Testis (tissue), 3 donors: ENCODE measurements around the gene CA12. TPM values are rescaled to one million over a fixed set of nuclear protein-coding genes. Genes with fewer than 3 reads are reported as not detected.

Source experiments
- DNase-seq: peaks from one replicate; pipeline ENCODE4 v3.0.0-alpha.2; 2019
- H3K27ac ChIP-seq, 2 donors: fragments of 200-600 bp; sonication (generic); one replicate each; pipeline ENCODE4 v1.5.1; 2019
- H3K27me3 ChIP-seq: fragments of 200-600 bp; sonication (generic); one replicate; pipeline ENCODE4 v1.5.1; 2019
- H3K36me3 ChIP-seq: fragments of 200-600 bp; sonication (generic); one replicate; pipeline ENCODE4 v1.5.1; 2017; ENCODE audit warnings: low read depth; ENCODE audit errors: missing control alignments
- H3K4me1 ChIP-seq: fragments of 200-600 bp; sonication (generic); one replicate; pipeline ENCODE4 v1.5.1; 2019
- H3K4me3 ChIP-seq, 2 donors: fragments of 200-600 bp; sonication (generic); one replicate each; pipeline ENCODE4 v1.5.1; 2017 to 2019
- H3K9me3 ChIP-seq: fragments of 200-600 bp; sonication (generic); one replicate; pipeline ENCODE4 v1.5.1; 2017
- CTCF ChIP-seq, 3 experiments: fragments of 450-650 bp in 2 of 3; fragments of 200-600 bp in 1 of 3; sonication (generic) in 1 of 3; IDR thresholded peaks; one replicate each; pipeline ENCODE4 v1.5.1; 2016 to 2019; ENCODE audit warnings: antibody characterized with exemption in 3 of 3, mild to moderate bottlenecking in 2 of 3, moderate library complexity in 1 of 3
- POLR2A ChIP-seq: fragments of 450-650 bp; IDR thresholded peaks from one replicate; pipeline ENCODE4 v1.6.1; 2017; ENCODE audit warnings: antibody characterized with exemption, mild to moderate bottlenecking, moderate library complexity
- WGBS, 2 donors: methylation state at CpG; one replicate each; pipeline ENCODE4 v1.1.5; 2018; 5-methylcytosine and 5-hydroxymethylcytosine counted together
- intact Hi-C: fragments of 100-400 bp; cut with DNase I; formaldehyde crosslinking; loops from one replicate; pipeline ENCODE4 v1.15.1; 2023; ENCODE audit warnings: low total_unique reads
- polyA plus RNA-seq: library from polyadenylated mRNA; stranded (reverse); fragments of 350-450 nt; fragmentation: Illumina TruSeq; extraction: RNeasy Lipid Tissue Mini Kit (QIAGEN cat#74804); gene quantifications from one replicate; pipeline ENCODE4 v1.2.3, GENCODE V29; 2014; ENCODE audit warnings: low read depth, low replicate concordance; ENCODE audit not compliant: insufficient read depth
- total RNA-seq, 2 donors: library from RNA; depleted of rRNA; stranded (reverse); fragments of >200 nt; gene quantifications; one replicate each; pipeline ENCODE4 v1.2.3, GENCODE V29; 2016

Gene CA12
- total and polyA plus RNA-seq, 3 donors from 2014 or later = 0.55 to 8.0 (median 0.68) TPM

DNA sequence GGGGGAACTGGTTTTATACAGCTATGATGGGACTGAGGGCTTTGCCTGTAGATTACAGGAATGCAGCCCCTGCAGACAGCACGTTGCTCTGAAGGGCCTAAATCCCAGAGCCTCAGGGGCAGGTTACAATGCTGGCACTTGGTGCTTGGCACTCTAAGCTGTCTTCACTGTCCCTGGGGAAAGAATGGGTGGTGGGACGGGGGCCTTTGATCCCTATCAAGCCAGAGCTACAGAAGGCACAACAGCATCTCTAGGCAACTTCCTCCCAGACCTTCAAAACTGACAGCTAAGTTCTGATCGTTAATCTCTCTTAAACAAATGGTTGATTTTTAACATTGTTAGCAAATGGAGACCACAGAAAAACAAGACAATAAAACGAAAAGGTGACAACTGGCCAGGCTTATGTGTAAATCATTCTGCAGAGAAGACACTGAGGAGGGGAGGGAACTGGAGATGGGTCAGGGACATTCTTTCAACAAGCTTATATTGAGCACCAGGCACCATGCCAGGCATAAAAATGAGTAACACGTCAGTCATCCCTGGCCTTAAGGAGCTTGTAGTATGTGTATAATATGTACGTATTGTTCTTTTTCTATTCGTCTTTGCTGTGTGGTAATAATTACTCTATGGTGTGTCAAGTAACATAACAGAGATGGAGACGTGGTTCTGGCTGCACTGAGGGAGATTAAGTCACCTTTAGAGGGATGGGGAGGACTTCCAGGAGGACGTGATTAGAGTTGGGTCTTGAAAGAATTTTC lies 49.1 kb downstream of the CA12 start:
- Histone ChIP-seq H3K9me3 (no peaks in the 10 kb centered on the region), H3K4me1 (peaks cover 3% of the 10 kb centered on the region), H3K27ac (no peak overlapping the region), H3K36me3 (no peaks in the 10 kb centered on the region), H3K4me3 (no peak overlapping the region), H3K27me3 (no peaks in the 10 kb centered on the region)
- DNase-seq = no peak
- WGBS, 2 donors = 73 to 74% methylated on average over 9 of the region's 9 CpGs
- intact Hi-C loops = no loop called here
- TF ChIP-seq CTCF (IDR thresholded peaks at IDR 0.05) = no peak
- TF ChIP-seq POLR2A = no peak

DNA sequence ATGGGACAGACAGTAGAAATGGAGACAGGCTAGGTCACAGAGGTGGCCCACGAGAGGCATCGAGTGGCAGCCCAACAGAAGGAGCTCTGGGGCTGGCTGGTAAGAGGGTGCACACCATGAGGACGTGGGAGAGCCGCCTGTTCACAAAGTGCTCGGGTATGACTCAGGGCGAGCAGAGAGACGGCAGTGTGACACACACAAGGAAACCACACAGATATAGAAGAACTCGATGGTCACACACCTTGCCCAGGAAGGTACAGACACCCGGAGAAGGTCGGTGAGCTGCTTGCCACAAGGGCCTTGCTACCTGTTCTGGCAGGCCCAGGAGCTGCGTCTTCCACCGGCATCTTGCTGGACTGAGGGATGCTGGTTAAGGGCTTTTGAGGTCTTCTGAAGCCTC lies 50.2 kb downstream of the CA12 start:
- Histone ChIP-seq H3K36me3 (no peaks in the 10 kb centered on the region), H3K9me3 (no peaks in the 10 kb centered on the region), H3K27ac (no peak overlapping the region), H3K4me1 (peaks cover 3% of the 10 kb centered on the region), H3K4me3 (no peak overlapping the region), H3K27me3 (no peaks in the 10 kb centered on the region)
- TF ChIP-seq CTCF (IDR thresholded peaks at IDR 0.05) (no peak), POLR2A (no peak)
- no peak for DNase-seq
- WGBS, 2 donors = 94 to 95% methylated on average over 12 of the region's 12 CpGs
- intact Hi-C loops = no loop called here

- intact Hi-C loops = no loop called here
- no peaks in the 10 kb centered on the region for H3K36me3 ChIP-seq
- no peaks in the 10 kb centered on the region for H3K27me3 ChIP-seq
- H3K4me3 ChIP-seq = no peak overlapping the region
- 64 to 83% methylated on average over 10 of the region's 10 CpGs for WGBS, 2 donors
- peaks cover 3% of the 10 kb centered on the region for H3K4me1 ChIP-seq
- no peaks in the 10 kb centered on the region for H3K9me3 ChIP-seq
- no peak overlapping the region for H3K27ac ChIP-seq
- no peak for DNase-seq
- no peak for TF ChIP-seq POLR2A
- no peak for TF ChIP-seq CTCF (IDR thresholded peaks at IDR 0.05)
These were observed 50.7 kb downstream of the CA12 start for GRCh38 chr15:63330926-63331325.

- TF ChIP-seq POLR2A (no peak), CTCF (IDR thresholded peaks at IDR 0.05) (no peak)
- H3K4me1 ChIP-seq = peaks cover 3% of the 10 kb centered on the region
- intact Hi-C loops = loop anchor here (10.0 kb wide), 1 partner anchor 55 kb away; the partner anchor contains the start of gene CA12
- H3K36me3 ChIP-seq = no peaks in the 10 kb centered on the region
- WGBS, 2 donors = 89 to 91% methylated on average over 5 of the region's 5 CpGs
- no peak overlapping the region for H3K27ac ChIP-seq
- H3K9me3 ChIP-seq = no peaks in the 10 kb centered on the region
- no peak for DNase-seq
- no peak overlapping the region for H3K4me3 ChIP-seq
- no peaks in the 10 kb centered on the region for H3K27me3 ChIP-seq
These were observed 51.9 kb downstream of the CA12 start for GRCh38 chr15:63329567-63330350.
